Stimulated activated effector memory CD8-positive, alpha-beta T cell treated with anti-CD3 and anti-CD28 coated beads, Interleukin-12 subunit alpha, Interleukin-12 subunit beta, amount 100 ng/mL, for 72 hours (primary cell): ENCODE results near the gene RORC.
A peak's percentile ranks its signal among the peaks of the same experiment; 100 is the strongest.

Experiments used
- ATAC-seq: fragments of 150-1000 bp; cut with Tn5 transposase; 2 replicates; pipeline ENCODE4 v1.10.0; 2021
- DNase-seq, 2 donors: peaks; one replicate each; pipeline ENCODE4 v3.0.0; 2021 to 2022; ENCODE audit warnings: low spot score in 2 of 2
- H3K27ac Mint-ChIP-seq: one replicate; pipeline ENCODE4 v1.8.0; 2022; ENCODE audit warnings: mild to moderate bottlenecking, mixed read lengths
- H3K36me3 Mint-ChIP-seq: one replicate; pipeline ENCODE4 v1.8.0; 2022; ENCODE audit warnings: mild to moderate bottlenecking, mixed read lengths
- H3K4me1 Mint-ChIP-seq: one replicate; pipeline ENCODE4 v1.8.0; 2022; ENCODE audit warnings: mixed read lengths
- H3K4me3 Mint-ChIP-seq: one replicate; pipeline ENCODE4 v1.8.0; 2022; ENCODE audit warnings: mild to moderate bottlenecking, mixed read lengths
- H3K9me3 Mint-ChIP-seq: one replicate; pipeline ENCODE4 v1.8.0; 2022; ENCODE audit warnings: mixed read lengths

The RORC gene

DNA sequence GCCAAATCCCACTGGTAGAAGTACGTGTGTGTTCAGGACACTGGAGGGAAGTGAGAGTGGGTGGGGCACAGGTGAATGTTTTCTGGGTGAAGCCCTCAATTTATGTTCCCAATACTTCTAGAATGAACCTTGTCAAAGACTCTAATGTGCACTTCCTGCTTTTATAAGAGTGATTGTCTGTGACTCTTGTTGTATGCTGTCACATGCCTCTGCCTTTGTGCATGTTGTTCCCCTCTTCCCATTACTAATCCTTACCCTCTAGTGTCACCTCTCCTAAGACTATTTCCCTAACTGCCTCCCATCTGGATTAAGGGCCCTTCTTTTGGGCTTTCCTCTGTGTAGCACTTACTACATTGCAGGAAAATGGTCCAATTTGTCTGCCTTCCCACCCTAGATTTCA, 23.8 kb downstream of the RORC start:
- no peak for ATAC-seq

DNA sequence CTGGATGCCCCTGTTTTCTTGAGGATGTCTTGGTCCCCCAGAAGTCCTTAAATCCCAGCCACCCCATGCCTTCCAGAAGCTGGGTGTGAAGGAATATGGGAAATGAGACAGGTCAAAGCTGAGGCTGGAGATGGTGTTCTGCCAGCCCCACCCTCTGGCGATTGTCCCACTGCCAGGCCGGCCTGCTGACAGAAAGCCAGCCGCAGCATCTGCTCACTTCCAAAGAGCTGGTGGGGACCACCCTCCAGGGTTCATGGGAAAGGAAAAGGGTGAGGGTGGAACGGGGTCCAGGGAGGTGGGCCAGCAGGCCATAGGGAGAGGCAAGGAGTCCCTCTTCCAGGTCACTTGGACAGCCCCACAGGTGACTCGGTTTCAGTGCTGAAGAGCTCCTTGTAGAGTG, 24.5 kb downstream of the RORC start:
- Mint-ChIP-seq H3K27ac (peak overlapping the region; percentile 43), H3K9me3 (no peaks in the 10 kb centered on the region), H3K4me3 (no peak overlapping the region), H3K36me3 (peaks cover 44% of the 10 kb centered on the region), H3K4me1 (peaks cover 33% of the 10 kb centered on the region)
- ATAC-seq = no peak
- DNase-seq = no peak

More for the DNA sequence above, 23.8 kb downstream of the RORC start:
- Mint-ChIP-seq H3K27ac (peak overlapping the region; percentile 43), H3K4me1 (peaks cover 37% of the 10 kb centered on the region), H3K4me3 (no peak overlapping the region), H3K9me3 (no peaks in the 10 kb centered on the region), H3K36me3 (peaks cover 51% of the 10 kb centered on the region)
- DNase-seq = no peak

DNA sequence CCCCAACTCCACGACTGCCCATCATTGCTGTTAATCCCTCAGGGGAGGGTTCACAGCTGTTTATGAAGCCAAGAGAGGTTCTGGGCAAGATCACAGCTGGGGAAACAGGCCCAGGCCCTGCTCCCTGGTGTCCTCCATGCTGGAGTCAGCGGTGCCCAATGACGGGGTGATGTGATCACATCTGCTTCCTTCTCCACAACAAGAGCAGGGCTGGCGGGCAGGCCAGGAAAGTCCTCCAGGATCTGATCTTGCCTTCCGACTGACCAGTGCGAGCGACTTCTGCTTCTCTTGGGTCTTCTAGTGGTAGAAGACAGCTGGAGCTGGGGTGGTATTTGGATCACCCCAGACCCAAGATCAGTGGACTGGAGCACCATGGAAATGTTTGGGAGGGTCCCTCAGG, 25.4 kb downstream of the RORC start:
- ATAC-seq = no peak
- H3K27ac Mint-ChIP-seq = peak overlapping the region; percentile 43
- peaks cover 30% of the 10 kb centered on the region for H3K4me1 Mint-ChIP-seq

DNA sequence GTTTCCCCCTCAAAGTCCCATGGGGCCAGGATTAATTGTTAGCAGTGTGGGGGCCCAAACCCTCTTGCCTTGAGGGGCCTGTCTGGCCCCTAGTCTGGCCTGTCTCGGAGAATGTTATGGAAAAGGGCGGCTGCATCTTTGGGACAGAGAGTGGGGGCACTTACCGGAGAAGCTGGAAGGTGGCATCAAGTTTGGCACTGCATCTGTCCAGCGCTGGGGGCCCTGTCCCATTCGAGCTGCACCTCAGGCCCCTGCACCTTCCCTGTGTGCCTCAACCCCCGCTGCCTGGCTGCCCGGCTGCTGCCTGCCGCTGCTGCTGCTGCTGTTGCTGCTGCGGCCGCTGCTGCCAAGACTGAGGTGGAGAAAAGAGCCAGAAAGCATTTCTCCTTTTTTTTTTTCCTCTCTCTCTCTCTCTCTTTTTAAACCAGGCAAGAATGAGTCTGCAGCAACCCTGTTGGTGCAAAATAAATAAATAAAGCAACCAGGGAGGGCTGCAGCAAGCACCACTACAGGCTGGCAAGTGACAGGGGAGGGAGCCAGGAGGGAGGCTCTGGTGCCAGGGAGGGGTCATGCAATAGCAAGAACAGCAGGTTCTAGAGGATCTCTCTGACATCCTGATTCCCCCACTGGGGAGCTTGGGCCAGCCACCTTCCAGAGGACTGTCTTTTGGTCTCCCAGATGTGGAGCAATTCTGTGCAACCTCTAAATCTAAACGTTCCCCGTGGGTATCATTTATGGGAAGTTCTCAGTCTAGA, 26.4 kb downstream of the RORC start, which contains the start of gene LINGO4:
LINGO4 (minus strand) TSS at position 354 of the 755 bp plus-strand sequence. CDS start 2,715 bp downstream, outside the sequence.
- Mint-ChIP-seq H3K27ac (peak within 1 kb of the TSS; percentile 43), H3K9me3 (no peaks in the 10 kb centered on the region), H3K4me3 (no peak within 1 kb of the TSS), H3K36me3 (peaks cover 26% of the 10 kb centered on the region), H3K4me1 (peaks cover 33% of the 10 kb centered on the region)
- DNase-seq (no peak), ATAC-seq (no peak)

More for the DNA sequence above, 25.4 kb downstream of the RORC start:
- DNase-seq = no peak
- no peaks in the 10 kb centered on the region for H3K9me3 Mint-ChIP-seq
- no peak overlapping the region for H3K4me3 Mint-ChIP-seq
- peaks cover 35% of the 10 kb centered on the region for H3K36me3 Mint-ChIP-seq

DNA sequence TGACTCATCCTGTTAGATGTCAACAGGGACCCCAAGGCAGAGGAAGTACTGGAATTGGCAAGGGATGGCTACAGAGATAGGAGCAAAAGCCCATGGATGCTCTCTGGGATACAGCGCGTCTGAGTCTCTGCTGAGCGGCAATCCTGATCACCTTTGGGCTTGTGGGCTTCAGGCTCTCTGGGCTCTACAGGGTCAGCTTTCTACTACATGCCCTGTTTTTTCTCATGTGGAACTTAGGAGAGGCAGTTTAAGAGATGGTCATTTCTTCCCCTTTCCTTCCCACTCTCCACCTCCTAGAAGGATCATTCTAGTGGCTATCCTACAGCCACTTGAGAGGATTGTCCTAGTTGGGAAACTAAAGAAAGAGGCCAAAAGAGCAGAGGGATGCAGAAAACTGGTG, 27.7 kb downstream of the RORC start:
- Mint-ChIP-seq H3K36me3 (peaks cover 14% of the 10 kb centered on the region), H3K4me3 (no peak overlapping the region), H3K27ac (peak overlapping the region; percentile 16), H3K9me3 (no peaks in the 10 kb centered on the region), H3K4me1 (peaks cover 38% of the 10 kb centered on the region)
- DNase-seq (no peak), ATAC-seq (no peak)

DNA sequence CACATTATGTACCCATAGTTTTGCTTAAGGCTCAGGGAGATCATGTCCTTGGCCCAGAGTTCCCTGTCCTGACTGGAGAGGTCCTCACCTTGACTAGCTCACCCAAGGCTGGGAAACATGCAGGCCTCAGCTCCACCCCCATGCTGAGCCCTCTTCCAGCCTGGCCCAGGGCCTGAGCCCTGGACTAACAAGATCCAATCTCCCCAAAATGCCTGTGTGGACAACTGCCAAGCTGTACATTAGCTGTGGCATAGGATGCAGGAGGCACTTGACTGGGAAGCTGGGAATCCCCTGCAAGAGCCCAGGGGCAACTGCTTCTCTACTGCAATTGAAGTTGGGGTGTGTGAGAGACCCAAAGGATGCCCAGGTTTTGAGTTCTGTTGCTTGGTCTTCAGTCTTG, 28.4 kb downstream of the RORC start:
- peaks cover 11% of the 10 kb centered on the region for H3K36me3 Mint-ChIP-seq
- DNase-seq (no peak), ATAC-seq (no peak)
- H3K27ac Mint-ChIP-seq = peak overlapping the region; percentile 16
- peaks cover 38% of the 10 kb centered on the region for H3K4me1 Mint-ChIP-seq
- no peaks in the 10 kb centered on the region for H3K9me3 Mint-ChIP-seq
- H3K4me3 Mint-ChIP-seq = no peak overlapping the region

DNA sequence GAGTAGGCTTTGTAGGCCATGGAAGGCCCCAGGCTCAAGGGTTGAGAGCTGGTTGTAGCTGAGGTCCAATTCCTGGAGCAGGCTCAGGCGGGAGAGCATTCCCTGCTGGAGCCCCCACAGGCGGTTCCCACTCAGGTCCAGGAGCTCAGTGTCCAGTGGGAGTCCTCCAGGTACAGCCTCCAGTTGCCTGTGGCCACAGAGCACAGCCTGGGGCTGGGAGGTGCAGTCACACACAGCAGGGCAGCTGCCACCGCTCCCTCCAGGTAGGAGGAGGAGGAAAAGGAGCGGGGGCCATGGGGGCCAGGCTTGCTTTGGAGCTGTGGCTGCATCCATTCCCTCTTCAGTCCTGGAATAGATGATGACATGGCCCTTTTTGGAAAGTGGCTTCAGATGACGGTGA, 29.2 kb downstream of the RORC start:
- Mint-ChIP-seq H3K9me3 (no peaks in the 10 kb centered on the region), H3K36me3 (peaks cover 3% of the 10 kb centered on the region), H3K4me3 (no peak overlapping the region), H3K4me1 (peaks cover 38% of the 10 kb centered on the region), H3K27ac (peak overlapping the region; percentile 16)
- ATAC-seq (no peak), DNase-seq (no peak)

DNA sequence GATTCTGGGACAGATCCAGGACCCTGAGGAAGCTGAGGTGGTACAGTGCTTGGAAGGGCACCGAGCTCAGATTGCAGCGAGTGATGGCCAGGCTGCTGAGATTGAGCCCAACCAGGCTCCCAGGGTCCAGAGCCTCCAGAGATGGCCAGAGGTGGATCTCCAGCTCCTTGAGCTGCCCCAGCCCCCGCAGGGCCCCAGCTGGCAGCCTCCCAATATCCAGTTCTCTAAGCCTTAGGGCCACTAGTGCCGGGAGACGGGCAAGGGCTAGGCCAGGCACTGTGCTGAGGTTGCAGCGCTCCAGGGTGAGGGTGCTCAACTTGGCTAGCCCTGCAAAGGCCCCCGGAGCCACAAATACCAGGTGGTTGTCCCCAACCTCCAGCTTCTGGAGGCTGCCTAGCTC, 29.8 kb downstream of the RORC start:
- Mint-ChIP-seq H3K36me3 (no peaks in the 10 kb centered on the region), H3K27ac (peak overlapping the region; percentile 16), H3K9me3 (no peaks in the 10 kb centered on the region), H3K4me1 (peaks cover 38% of the 10 kb centered on the region), H3K4me3 (no peak overlapping the region)
- ATAC-seq (no peak), DNase-seq (no peak)

DNA sequence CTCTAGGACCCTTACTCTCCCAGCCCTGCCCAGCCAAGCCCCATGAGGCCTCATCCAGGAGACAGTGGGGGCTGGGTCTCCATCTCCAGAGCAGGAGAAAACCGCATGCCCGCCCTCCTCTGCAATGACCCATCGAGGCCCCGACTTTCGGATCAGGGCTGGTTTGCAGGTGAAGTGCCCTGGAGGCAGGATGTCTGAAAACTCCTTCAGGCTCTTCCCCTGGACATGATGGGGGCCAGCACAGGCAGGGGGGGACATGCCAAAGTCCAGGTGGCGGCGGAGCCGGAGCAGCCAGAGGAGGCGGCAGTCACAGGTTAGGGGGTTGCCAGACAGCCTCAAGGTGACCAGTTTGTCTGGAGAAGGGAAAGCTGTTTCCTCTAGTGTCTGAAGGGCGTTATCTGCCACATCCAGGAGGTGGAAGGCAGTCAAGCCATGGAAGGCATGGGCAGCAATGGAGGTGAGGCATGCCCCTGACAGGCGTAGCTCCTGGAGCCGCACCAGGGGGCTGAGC, 30.2 kb downstream of the RORC start:
- Mint-ChIP-seq H3K4me1 (peaks cover 38% of the 10 kb centered on the region), H3K4me3 (no peak overlapping the region), H3K9me3 (no peaks in the 10 kb centered on the region), H3K27ac (no peak overlapping the region), H3K36me3 (no peaks in the 10 kb centered on the region)
- ATAC-seq (no peak), DNase-seq (no peak)

DNA sequence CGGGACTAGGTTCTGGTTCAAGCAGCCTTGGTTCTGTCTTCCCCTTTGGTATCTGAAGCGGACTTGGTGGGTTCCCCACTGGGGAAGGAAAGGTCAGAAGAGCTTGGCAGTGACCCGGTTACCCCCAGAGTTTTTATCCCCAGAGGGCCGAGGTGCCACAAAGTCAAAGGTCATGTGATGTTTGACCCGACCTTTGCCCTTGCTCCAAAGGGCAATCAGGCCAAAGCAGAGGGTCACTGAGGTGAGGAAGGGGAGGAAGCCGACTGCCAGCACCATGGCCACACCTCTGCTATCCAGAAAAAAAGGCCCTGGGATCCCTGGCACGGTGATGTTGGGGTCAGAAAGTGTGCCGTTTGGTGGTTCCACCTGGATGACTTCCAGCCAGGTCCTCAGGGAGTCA, 30.8 kb downstream of the RORC start:
- peak overlapping the region; percentile 15 for H3K4me3 Mint-ChIP-seq

DNA sequence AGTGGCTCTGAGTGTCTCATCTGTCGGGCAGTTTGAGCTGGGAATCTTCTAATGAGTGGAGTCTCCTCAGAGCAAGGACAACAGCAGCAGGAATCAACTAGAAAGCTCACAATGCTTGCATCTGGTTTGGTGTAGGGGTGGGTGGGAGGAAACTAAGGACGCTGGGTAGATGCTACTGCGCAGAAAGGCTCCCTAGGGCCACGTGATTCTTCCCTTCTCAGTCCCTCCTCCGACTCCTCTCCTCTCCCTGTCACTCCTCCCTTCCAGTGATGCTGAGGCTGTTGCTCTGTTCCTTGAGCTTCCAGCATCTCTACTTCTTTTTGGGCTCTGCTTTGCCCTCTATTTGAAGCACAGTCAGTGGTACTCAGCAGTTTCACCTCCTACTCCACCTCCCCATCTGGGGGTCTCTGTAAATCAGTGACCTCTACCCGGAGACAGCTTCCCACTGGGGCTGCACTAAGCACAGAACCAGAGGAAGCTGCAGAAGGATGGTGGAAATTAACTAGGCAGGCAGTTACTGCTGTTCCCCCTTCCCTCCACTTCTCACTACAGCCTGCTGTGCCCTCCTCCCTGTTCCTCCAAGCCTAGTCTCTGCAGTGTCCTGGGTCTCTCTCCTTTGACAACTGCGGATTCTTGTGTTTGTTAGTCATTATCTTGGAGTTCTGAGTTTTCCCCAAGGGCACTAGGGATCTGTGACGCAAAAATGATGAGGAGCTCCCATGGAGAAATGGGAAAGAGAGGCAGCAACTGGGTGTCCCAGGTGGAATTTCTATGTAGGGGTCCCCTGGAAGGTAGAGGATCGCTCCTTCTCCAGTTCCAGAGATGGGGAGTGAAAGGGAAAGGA, 32.2 kb downstream of the RORC start:
- H3K4me3 Mint-ChIP-seq = no peak overlapping the region
- peaks cover 34% of the 10 kb centered on the region for H3K4me1 Mint-ChIP-seq
- no peaks in the 10 kb centered on the region for H3K9me3 Mint-ChIP-seq
- no peak for DNase-seq
- no peak for ATAC-seq
- H3K27ac Mint-ChIP-seq = peak overlapping the region; percentile 52
- peaks cover 2% of the 10 kb centered on the region for H3K36me3 Mint-ChIP-seq

More for the DNA sequence above, 30.8 kb downstream of the RORC start:
- no peaks in the 10 kb centered on the region for H3K9me3 Mint-ChIP-seq
- no peak overlapping the region for H3K27ac Mint-ChIP-seq
- no peaks in the 10 kb centered on the region for H3K36me3 Mint-ChIP-seq
- no peak for DNase-seq
- H3K4me1 Mint-ChIP-seq = peaks cover 38% of the 10 kb centered on the region
- ATAC-seq = no peak

DNA sequence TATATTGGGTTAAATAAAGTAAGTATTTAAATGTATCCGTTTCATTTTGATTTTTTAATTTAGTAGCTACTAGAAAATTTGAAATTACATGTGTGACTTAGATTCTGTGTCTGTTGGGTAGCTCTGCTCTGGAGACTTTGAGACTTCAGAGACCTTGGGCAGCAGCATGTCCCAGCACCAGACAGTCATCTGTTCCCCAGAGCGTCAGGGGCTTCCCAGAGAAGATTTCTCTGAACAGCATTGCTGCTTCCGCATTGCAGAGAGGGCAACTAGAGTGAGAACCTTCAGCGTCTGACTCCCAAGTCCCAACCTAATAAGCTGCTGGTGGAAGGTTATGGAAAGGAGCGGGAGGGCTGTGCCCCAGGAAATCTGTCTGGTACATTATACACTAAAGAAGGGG, 33.0 kb downstream of the RORC start:
- peaks cover 26% of the 10 kb centered on the region for H3K4me1 Mint-ChIP-seq
- H3K4me3 Mint-ChIP-seq = peak overlapping the region; percentile 20
- H3K9me3 Mint-ChIP-seq = no peaks in the 10 kb centered on the region
- peaks cover 7% of the 10 kb centered on the region for H3K36me3 Mint-ChIP-seq
- peak overlapping the region; percentile 52 for H3K27ac Mint-ChIP-seq
- ATAC-seq (peak; percentile 55), DNase-seq (no peak)

DNA sequence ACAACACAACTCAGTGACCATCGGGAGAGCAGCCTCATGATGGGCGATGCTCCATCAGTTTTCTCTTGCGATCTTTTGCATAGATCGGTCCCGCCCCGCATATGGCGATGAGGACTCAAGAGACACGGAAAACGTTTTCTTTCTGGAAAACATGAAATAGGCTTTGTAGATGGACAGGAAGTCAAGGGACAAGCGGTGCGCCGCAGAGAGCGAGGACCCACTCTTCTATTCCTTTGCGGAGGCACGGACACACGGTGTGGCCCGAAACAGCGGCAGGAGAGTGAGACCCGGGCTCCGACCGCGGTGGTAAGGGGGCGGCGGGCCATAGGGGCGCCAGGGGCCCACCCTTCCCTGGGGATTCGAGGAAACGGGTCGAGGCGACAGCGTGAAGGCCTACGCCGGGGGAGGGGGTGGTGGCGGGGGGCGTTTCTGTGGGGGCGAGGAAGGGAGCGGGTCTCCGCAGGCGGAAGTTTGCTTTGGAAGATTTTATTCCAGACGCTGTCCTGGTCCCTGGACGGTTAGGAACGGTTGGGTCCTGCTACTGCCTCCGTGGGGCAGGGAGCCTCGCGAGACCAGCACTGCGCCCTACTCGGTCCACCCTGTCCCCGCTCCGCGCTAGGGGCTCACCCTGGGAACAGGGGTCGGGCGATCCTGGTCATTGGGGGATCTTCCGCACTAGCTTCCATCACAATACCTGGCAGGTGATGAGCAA, 40.5 kb downstream of the RORC start:
- Mint-ChIP-seq H3K4me3 (peak overlapping the region; percentile 97), H3K9me3 (no peaks in the 10 kb centered on the region), H3K27ac (peak overlapping the region; percentile 95), H3K4me1 (peaks cover 30% of the 10 kb centered on the region), H3K36me3 (peaks cover 22% of the 10 kb centered on the region)
- ATAC-seq = peak; percentile 0
- DNase-seq = peak in 1 of 2 donors; percentile 66

DNA sequence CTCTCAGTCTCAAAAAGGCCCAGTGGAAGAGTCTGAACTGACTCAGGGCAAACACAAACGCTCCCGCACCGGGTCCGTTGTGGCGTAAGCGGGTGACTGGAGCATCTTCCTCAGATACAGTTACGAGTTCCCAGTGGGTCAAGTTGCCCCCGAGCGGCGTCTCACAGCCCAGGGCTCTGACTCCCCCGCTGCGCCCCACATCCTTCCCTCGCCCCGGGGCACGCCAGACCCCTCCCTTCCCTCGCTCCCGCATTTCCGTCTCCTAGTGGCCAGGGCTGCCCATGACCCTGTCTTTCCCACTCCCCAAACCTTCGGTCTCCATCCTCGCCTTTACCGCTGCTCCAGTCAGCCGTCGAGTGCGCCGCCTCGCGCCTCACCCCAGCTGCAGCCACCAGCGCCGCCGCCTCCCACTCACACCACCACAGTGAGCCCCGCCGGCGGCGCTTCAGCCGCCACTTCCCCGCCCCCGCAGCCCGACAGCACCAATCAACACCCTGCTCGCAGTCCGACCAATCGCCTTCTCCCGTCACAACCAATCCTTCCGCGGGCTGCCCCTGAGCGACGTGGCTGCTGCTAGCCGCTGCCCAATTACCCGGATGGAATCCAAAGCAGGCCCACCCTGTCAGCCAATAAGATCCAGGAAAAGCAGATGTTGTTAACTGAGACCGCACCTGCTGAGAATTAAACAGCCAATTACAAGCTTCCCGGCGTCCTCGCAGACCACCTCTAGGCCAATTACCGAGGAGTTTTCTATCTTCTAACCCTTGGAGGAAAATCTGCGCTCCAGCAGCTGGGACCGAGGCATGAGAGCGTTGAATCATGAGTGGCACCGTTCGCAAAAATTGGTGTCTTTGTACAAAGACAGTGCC, 41.3 kb downstream of the RORC start, which contains the start of gene TDRKH:
TDRKH (minus strand) TSS at position 430 of the 869 bp plus-strand sequence. CDS start 7,478 bp downstream, outside the sequence.
- Mint-ChIP-seq H3K9me3 (no peaks in the 10 kb centered on the region), H3K4me1 (peaks cover 30% of the 10 kb centered on the region), H3K27ac (peak within 1 kb of the TSS; percentile 95), H3K36me3 (peaks cover 22% of the 10 kb centered on the region), H3K4me3 (peak within 1 kb of the TSS; percentile 97)
- ATAC-seq = peak; percentile 98
- peak; percentile 90 to 98 for DNase-seq
